HCT116 (cell line): ENCODE data around the gene MYBPC2.

Experiments
- EZH2 ChIP-seq: fragments of 200-600 bp; sonication (generic); IDR thresholded peaks from 2 replicates; pipeline ENCODE4 v1.6.1; 2017; ENCODE audit warnings: antibody characterized with exemption, mixed run types
- POLR2A ChIP-seq: IDR thresholded peaks from 2 replicates; pipeline ENCODE4 v1.7.0; 2011; ENCODE audit warnings: borderline replicate concordance; ENCODE audit not compliant: insufficient read depth, insufficient read length; ENCODE audit errors: extremely low read depth
- POLR2AphosphoS5 ChIP-seq: IDR thresholded peaks from 2 replicates; pipeline ENCODE4 v1.6.1; 2011; ENCODE audit warnings: mild to moderate bottlenecking, low read depth, low read length, moderate library complexity
- SIN3A ChIP-seq: IDR thresholded peaks from 2 replicates; pipeline ENCODE4 v1.6.1; 2012; ENCODE audit warnings: low read depth
- YY1 ChIP-seq: IDR thresholded peaks from 2 replicates; pipeline ENCODE4 v1.6.1; 2011; ENCODE audit warnings: low read length, low read depth, moderate library complexity, mild to moderate bottlenecking; ENCODE audit not compliant: insufficient replicate concordance; ENCODE audit errors: extremely low read depth

DNA sequence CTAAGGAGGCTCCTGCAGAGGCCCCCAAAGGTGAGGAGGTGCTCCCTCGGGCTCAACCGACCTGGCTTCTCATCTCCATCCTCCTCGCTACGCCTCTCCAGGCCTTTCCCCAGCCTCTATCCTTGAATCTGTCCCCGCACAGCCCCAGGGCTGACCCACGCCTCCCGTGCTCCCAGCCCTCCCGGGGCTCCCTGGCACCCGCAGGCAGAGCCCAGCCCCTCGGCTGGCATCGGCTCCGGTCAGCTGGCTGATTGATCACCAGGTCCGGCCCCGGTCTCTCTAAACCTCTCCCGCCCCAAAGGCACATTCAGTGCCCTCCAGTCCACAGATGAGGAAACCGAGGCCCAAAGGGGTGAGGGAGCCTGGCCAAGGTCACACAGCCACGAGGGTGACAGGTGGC lies 2.5 kb downstream of the MYBPC2 start:
- no peak for TF ChIP-seq YY1
- no peak for TF ChIP-seq POLR2A
- no peak for TF ChIP-seq SIN3A
- TF ChIP-seq POLR2AphosphoS5 = no peak
- no peak for TF ChIP-seq EZH2
